OCI-LY1 (cell line): Measurements from ENCODE around the gene NUMBL.

Experiments used
- H2AFZ ChIP-seq: fragments of 200-600 bp; sonication (generic), shearing (Covaris generic); 2 replicates; pipeline ENCODE4 v1.6.0; 2014; ENCODE audit warnings: antibody characterized with exemption, mild to moderate bottlenecking, low read length
- H3F3A ChIP-seq: fragments of 200-600 bp; sonication (generic), shearing (Covaris generic); 2 replicates; pipeline ENCODE4 v1.6.0; 2014; ENCODE audit warnings: mild to moderate bottlenecking, antibody characterized with exemption, low read length, moderate library complexity; ENCODE audit not compliant: insufficient read depth
- H3K27ac ChIP-seq: fragments of 200-600 bp; sonication (generic); 2 replicates; pipeline ENCODE4 v1.5.1; 2014; ENCODE audit warnings: low read length, mixed run types, mild to moderate bottlenecking, low read depth; ENCODE audit not compliant: poor library complexity, severe bottlenecking
- H3K27me3 ChIP-seq: fragments of 200-600 bp; sonication (generic); 2 replicates; pipeline ENCODE4 v1.6.0; 2014; ENCODE audit warnings: antibody characterized with exemption, mild to moderate bottlenecking, low read length, moderate library complexity; ENCODE audit not compliant: insufficient read depth
- H3K36me3 ChIP-seq: fragments of 200-600 bp; sonication (generic); 2 replicates; pipeline ENCODE4 v1.6.1; 2014; ENCODE audit warnings: mild to moderate bottlenecking, antibody characterized with exemption, low read length, moderate library complexity, mixed read lengths; ENCODE audit not compliant: insufficient read depth
- H3K4me1 ChIP-seq: fragments of 200-600 bp; sonication (generic); 2 replicates; pipeline ENCODE4 v1.5.1; 2014; ENCODE audit warnings: mild to moderate bottlenecking, low read length, moderate library complexity; ENCODE audit not compliant: insufficient read depth, severe bottlenecking
- H3K4me2 ChIP-seq: fragments of 200-600 bp; sonication (generic), shearing (Covaris generic); 2 replicates; pipeline ENCODE4 v1.6.1; 2014; ENCODE audit warnings: low read length
- H3K4me3 ChIP-seq: fragments of 200-600 bp; sonication (generic); 2 replicates; pipeline ENCODE4 v1.5.1; 2014; ENCODE audit warnings: low read length, low read depth, mild to moderate bottlenecking, mixed read lengths; ENCODE audit not compliant: poor library complexity, severe bottlenecking
- H3K79me2 ChIP-seq: fragments of 200-600 bp; shearing (Covaris generic); 2 replicates; pipeline ENCODE4 v1.6.1; 2016; ENCODE audit warnings: mixed run types, low read length, mixed read lengths; ENCODE audit not compliant: insufficient read depth
- H3K9ac ChIP-seq: fragments of 200-600 bp; sonication (generic), shearing (Covaris generic); 2 replicates; pipeline ENCODE4 v1.6.1; 2014; ENCODE audit warnings: mild to moderate bottlenecking, low read length, mixed read lengths
- H3K9me2 ChIP-seq: fragments of 200-600 bp; sonication (generic), shearing (Covaris generic); 2 replicates; pipeline ENCODE4 v1.6.1; 2014; ENCODE audit warnings: low read depth, mild to moderate bottlenecking, low read length, mixed read lengths
- H3K9me3 ChIP-seq: fragments of 200-600 bp; shearing (Covaris generic); 2 replicates; pipeline ENCODE4 v1.6.1; 2014; ENCODE audit warnings: low read length, mixed read lengths
- H4K20me1 ChIP-seq: fragments of 200-600 bp; sonication (generic), shearing (Covaris generic); 2 replicates; pipeline ENCODE4 v1.6.0; 2016; ENCODE audit warnings: mild to moderate bottlenecking, low read length; ENCODE audit not compliant: insufficient read depth
- CTCF ChIP-seq: fragments of 200-600 bp; sonication (generic), shearing (Covaris generic); IDR thresholded peaks from 2 replicates; pipeline ENCODE4 v1.5.1; 2017; ENCODE audit warnings: mild to moderate bottlenecking, antibody characterized with exemption, low read length, moderate library complexity, mixed read lengths
- EZH2 ChIP-seq: fragments of 200-600 bp; sonication (generic), shearing (Covaris generic); IDR thresholded peaks from 2 replicates; pipeline ENCODE4 v1.8.0; 2017; ENCODE audit warnings: borderline replicate concordance, mixed run types, mild to moderate bottlenecking, antibody characterized with exemption, low read length, moderate library complexity, mixed read lengths

Gene NUMBL

GRCh38 chr19:40704491-40705361 lies 14.3 kb upstream of the NUMBL start:
- no peak overlapping the region for H3K27ac ChIP-seq
- H3K9ac ChIP-seq, result no peak overlapping the region
- no peaks in the 10 kb centered on the region for H3K27me3 ChIP-seq
- no peaks in the 10 kb centered on the region for H3K4me1 ChIP-seq
- no peak overlapping the region for H2AFZ ChIP-seq
- H3K79me2 ChIP-seq, result no peaks in the 10 kb centered on the region
- TF ChIP-seq EZH2 (no peak), CTCF (no peak)
- H3F3A ChIP-seq, result no peaks in the 10 kb centered on the region
- no peaks in the 10 kb centered on the region for H3K9me3 ChIP-seq
- no peak overlapping the region for H3K4me3 ChIP-seq
- peaks cover 59% of the 10 kb centered on the region for H3K36me3 ChIP-seq
- no peak overlapping the region for H3K4me2 ChIP-seq
- H3K9me2 ChIP-seq, result no peaks in the 10 kb centered on the region
- no peaks in the 10 kb centered on the region for H4K20me1 ChIP-seq

GRCh38 chr19:40703029-40703755 lies 12.7 kb upstream of the NUMBL start:
- Histone ChIP-seq H3K36me3 (peaks cover 50% of the 10 kb centered on the region), H3K9me3 (no peaks in the 10 kb centered on the region), H4K20me1 (no peaks in the 10 kb centered on the region), H3F3A (no peaks in the 10 kb centered on the region), H3K79me2 (no peaks in the 10 kb centered on the region), H3K27ac (no peak overlapping the region), H3K9ac (no peak overlapping the region), H3K9me2 (no peaks in the 10 kb centered on the region), H3K27me3 (no peaks in the 10 kb centered on the region), H3K4me1 (no peaks in the 10 kb centered on the region), H2AFZ (no peak overlapping the region), H3K4me2 (no peak overlapping the region), H3K4me3 (no peak overlapping the region)
- no peak for TF ChIP-seq EZH2
- TF ChIP-seq CTCF, result no peak

- H3K79me2 ChIP-seq, result no peaks in the 10 kb centered on the region
- no peaks in the 10 kb centered on the region for H3K9me2 ChIP-seq
- no peaks in the 10 kb centered on the region for H3F3A ChIP-seq
- TF ChIP-seq CTCF, result peak; percentile 51; the same call in 1 of the 2 replicates
- no peak for TF ChIP-seq EZH2
- no peak overlapping the region for H3K9ac ChIP-seq
- H4K20me1 ChIP-seq, result no peaks in the 10 kb centered on the region
- H3K27me3 ChIP-seq, result no peaks in the 10 kb centered on the region
- H3K4me2 ChIP-seq, result no peak overlapping the region
- H3K36me3 ChIP-seq, result peaks cover 44% of the 10 kb centered on the region
- no peak overlapping the region for H2AFZ ChIP-seq
- no peak overlapping the region for H3K4me3 ChIP-seq
- no peaks in the 10 kb centered on the region for H3K4me1 ChIP-seq
- H3K27ac ChIP-seq, result no peak overlapping the region
- H3K9me3 ChIP-seq, result no peaks in the 10 kb centered on the region
Observed at GRCh38 chr19:40702337-40703012, 12.0 kb upstream of the NUMBL start.
